HG02798 (cell line): ENCODE results near the gene C4BPB.

ENCODE experiments used
- ATAC-seq: cut with Tn5 transposase; IDR thresholded peaks from one replicate; pipeline ENCODE4 v1.9.1; 2021; ENCODE audit warnings: mild to moderate bottlenecking; ENCODE audit not compliant: unreplicated experiment, poor library complexity

C4BPB gene

GRCh38 chr1:207129053-207129452 is 40.4 kb downstream of the C4BPB start:
- ATAC-seq: no peak

- ATAC-seq: no peak
Measured at GRCh38 chr1:207130252-207131036, 41.8 kb downstream of the C4BPB start.

DNA sequence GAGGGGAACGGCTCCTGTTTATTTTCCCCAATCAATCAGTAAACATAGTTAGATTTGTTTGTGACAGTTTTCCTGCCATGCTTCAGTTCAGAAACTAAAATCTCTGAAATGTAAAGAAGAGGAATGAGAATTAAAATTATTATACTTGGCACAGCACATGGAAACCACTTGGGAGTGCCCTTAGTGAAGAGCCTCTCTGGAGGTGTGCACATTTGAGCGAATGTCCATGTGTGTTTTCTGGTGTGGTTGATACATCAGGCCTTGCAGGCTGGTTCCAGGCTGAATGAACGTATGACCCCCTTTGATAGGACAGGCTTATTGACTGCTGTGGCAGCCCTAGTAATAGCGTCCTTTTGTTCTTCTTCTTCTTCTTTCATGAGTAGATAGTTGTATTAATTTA is 42.5 kb downstream of the C4BPB start:
- ATAC-seq: no peak

DNA sequence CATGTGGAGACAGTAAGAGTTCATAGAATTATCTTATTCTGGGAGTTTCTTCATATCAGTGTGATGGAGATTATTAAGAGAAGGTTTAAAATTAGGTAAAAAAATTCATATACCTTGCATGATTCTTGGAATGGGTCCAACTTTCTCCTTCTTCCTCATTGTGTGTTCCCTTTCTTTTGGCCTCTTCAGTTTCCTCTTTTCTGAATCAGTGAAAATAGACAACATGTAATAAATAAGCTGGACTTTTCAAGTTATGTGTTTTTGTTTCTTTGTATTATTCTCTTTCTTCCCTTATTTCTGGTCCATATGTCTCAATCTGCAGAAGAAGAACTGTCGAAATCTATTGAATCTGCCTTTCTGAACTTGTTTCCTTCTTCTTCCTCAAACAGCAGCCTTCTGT is 45.9 kb downstream of the C4BPB start:
- ATAC-seq: no peak

GRCh38 chr1:207139616-207140015 is 51.0 kb downstream of the C4BPB start:
- no peak for ATAC-seq

- no peak for ATAC-seq
Measured at GRCh38 chr1:207140536-207140935, 51.9 kb downstream of the C4BPB start.

DNA sequence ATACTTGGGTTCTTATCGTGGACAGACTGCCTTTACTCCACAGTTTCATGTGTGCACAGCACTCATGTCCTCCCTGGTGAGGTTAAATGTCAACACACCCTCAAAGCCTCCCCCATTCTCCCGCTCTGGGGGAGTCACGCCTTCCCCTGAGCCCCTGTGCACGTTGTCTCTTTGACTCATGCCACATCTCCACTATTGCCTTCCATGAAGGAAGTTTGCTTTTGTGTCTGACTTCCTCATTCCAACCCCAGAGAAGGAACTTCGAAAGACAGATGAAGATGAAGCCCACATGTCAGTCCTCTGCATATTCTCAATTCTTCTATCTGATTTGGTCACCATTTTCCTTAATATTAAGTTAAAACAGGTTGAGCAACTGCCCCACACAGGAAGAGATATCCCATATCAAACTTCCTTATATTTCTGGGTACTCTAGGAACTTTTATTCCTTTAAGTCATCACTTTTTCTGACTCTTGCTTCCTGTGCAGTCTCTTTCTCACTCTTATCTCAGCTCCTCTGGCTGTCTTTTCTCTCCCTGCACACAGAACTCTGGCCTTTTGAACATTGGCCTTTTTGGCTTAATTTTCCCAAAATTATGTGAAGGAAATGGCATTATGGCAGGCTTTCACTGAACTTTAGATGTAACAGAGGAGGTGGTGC is 56.9 kb downstream of the C4BPB start:
- no peak for ATAC-seq
